AG04449 (cell line): ENCODE measurements around the gene CCDC190.

Source experiments
- CTCF ChIA-PET: fragments of 350-600 bp; formaldehyde crosslinking; extraction: SDS; loops from one replicate; lab custom pipeline; 2021; ENCODE audit warnings: antibody characterized with exemption; lab: Yijun Ruan, JAX
- POLR2A ChIA-PET: fragments of 400-600, 350-600 bp; formaldehyde crosslinking; extraction: SDS; loops from one replicate; lab custom pipeline; 2020; ENCODE audit warnings: antibody characterized with exemption, inconsistent platforms; lab: Yijun Ruan, JAX
- DNase-seq: peaks from one replicate; pipeline ENCODE4 v3.0.0-alpha.2; 2010; ENCODE audit warnings: low read depth, low spot score
- H3K4me3 ChIP-seq: 2 replicates; pipeline ENCODE4 v1.5.1; 2011; ENCODE audit warnings: low read depth, mild to moderate bottlenecking, control low read depth, low read length
- TF ChIP-seq, protein P1 (sequence below): IDR thresholded peaks from one replicate; pipeline ENCODE4 v1.5.1; 2011; ENCODE audit warnings: mild to moderate bottlenecking, moderate library complexity, low read length, control low read depth, inconsistent platforms; ENCODE audit not compliant: insufficient read depth; ENCODE audit errors: missing control alignments

Gene CCDC190

GRCh38 chr1:162854245-162854882 lies 6.6 kb downstream of the CCDC190 start:
- POLR2A ChIA-PET, result interaction anchor here (0.7 to 1.4 kb wide), 2 partner anchors 180 to 215 kb away, joined by 4 to 7 read pairs; partner anchors contain the start of gene RGS4
- CTCF ChIA-PET, result interaction anchor here (0.8 to 4.7 kb wide), 45 partner anchors 8 to 485 kb away, joined by 3 to 142 read pairs (median 5); partner anchors contain the start of genes NUF2, RGS4 and RGS5
- no peak for DNase-seq
- H3K4me3 ChIP-seq, result no peak overlapping the region
- TF ChIP-seq, protein P1, sequence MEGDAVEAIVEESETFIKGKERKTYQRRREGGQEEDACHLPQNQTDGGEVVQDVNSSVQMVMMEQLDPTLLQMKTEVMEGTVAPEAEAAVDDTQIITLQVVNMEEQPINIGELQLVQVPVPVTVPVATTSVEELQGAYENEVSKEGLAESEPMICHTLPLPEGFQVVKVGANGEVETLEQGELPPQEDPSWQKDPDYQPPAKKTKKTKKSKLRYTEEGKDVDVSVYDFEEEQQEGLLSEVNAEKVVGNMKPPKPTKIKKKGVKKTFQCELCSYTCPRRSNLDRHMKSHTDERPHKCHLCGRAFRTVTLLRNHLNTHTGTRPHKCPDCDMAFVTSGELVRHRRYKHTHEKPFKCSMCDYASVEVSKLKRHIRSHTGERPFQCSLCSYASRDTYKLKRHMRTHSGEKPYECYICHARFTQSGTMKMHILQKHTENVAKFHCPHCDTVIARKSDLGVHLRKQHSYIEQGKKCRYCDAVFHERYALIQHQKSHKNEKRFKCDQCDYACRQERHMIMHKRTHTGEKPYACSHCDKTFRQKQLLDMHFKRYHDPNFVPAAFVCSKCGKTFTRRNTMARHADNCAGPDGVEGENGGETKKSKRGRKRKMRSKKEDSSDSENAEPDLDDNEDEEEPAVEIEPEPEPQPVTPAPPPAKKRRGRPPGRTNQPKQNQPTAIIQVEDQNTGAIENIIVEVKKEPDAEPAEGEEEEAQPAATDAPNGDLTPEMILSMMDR, result peak; percentile 63

DNA sequence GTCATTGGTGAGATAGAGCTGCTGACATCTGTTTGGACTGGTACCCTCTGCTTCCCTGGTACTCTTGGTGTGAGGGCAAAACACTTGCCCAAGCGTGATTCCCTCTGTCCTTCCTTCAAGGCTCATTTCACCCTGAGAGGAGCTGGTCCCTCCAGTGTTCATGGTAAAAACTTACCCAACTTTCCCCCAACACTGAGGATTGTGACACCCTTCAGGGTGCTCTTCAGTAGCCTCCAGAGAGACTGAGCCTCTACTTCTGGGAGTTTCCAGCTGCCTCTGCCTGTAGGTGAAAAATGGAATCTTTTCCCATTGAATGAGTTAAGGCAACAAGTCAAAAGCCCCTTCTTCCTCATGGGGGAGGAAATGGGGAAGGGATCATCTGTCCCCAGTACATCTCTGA lies 9.6 kb downstream of the CCDC190 start:
- POLR2A ChIA-PET, result no interaction called here

GRCh38 chr1:162849711-162850110 lies 11.3 kb downstream of the CCDC190 start:
- POLR2A ChIA-PET, result no interaction called here
- TF ChIP-seq, protein P1, result no peak
- CTCF ChIA-PET, result interaction anchor here (0.7 to 5.3 kb wide), 14 partner anchors 9 to 492 kb away, joined by 3 to 92 read pairs (median 15); partner anchors contain the start of genes CCDC190, NUF2 and RGS4
- DNase-seq, result no peak
- H3K4me3 ChIP-seq, result no peak overlapping the region

More for the DNA sequence above, 9.6 kb downstream of the CCDC190 start:
- no peak overlapping the region for H3K4me3 ChIP-seq
- TF ChIP-seq, protein P1, result no peak
- CTCF ChIA-PET, result interaction anchor here (0.6 to 4.7 kb wide), 9 partner anchors 10 to 464 kb away, joined by 3 to 142 read pairs (median 3); partner anchors contain the start of genes CCDC190 and RGS4
- DNase-seq, result no peak

DNA sequence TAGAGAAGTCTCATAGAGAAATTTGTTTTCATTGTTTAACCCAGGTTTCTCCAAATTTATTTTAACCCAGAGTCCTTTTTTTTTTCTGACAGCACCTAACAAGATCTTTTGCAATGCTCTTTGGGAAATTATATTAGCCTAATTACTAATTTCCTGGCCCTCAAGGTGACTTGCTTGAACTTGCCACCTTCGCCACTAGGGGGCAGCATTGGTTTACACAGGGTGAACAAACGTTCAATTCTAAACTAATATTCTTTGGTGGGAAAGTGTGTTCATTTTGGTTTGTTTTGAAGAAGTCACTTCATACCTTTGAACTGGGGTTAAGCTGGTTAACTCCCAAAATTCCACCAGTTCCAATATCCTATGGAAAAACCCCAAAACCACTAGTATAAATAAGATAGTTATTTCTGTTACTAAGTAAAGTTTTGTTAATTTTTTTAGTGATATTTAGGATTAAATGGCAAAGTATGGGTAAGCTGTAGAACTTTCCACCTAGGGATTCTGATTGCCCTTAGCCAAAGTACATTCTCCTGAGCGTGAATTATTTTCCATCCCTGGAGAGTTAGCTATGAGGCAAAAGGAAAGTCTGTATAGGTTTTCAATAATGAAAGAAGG lies 13.0 kb downstream of the CCDC190 start:
- CTCF ChIA-PET, result interaction anchor here (0.6 to 5.3 kb wide), 46 partner anchors 11 to 511 kb away, joined by 3 to 92 read pairs (median 4); partner anchors contain the start of genes CCDC190, NUF2 and RGS4
- TF ChIP-seq, protein P1, result peak; percentile 83
- POLR2A ChIA-PET, result no interaction called here

GRCh38 chr1:162846256-162847212 lies 14.4 kb downstream of the CCDC190 start:
- TF ChIP-seq, protein P1, result no peak
- CTCF ChIA-PET, result interaction anchor here (0.6 to 5.3 kb wide), 22 partner anchors 8 to 489 kb away, joined by 3 to 92 read pairs (median 5); partner anchors contain the start of genes CCDC190, NUF2 and RGS4
- no peak overlapping the region for H3K4me3 ChIP-seq
- no peak for DNase-seq
- POLR2A ChIA-PET, result no interaction called here

More for the DNA sequence above, 13.0 kb downstream of the CCDC190 start:
- no peak overlapping the region for H3K4me3 ChIP-seq
- DNase-seq, result no peak
